Endothelial cell of umbilical vein (primary cell): ENCODE results near the gene KDM7A. TPM values are rescaled to one million over a fixed set of nuclear protein-coding genes. Genes with fewer than 3 reads are reported as not detected.

ENCODE experiments used
- BruUV-seq: library from RNA; stranded (reverse); fragments of 400-500 nt; replicated peaks from 2 replicates; lab custom pipeline; 2021; lab: Mats Ljungman, UMichigan
- CTCF ChIA-PET: fragments of 300-600, 350-600 bp; sonication (Branson Sonifier 250); formaldehyde crosslinking; loops from one replicate; lab custom pipeline; 2021; ENCODE audit warnings: antibody characterized with exemption, inconsistent platforms; lab: Charles Lee
- POLR2A ChIA-PET: fragments of 300-600, 350-600 bp; sonication (Branson Sonifier 250); formaldehyde crosslinking; loops from one replicate; lab custom pipeline; 2021; ENCODE audit warnings: antibody characterized with exemption, inconsistent platforms; lab: Charles Lee
- DNase-seq: peaks from one replicate; pipeline ENCODE4 v3.0.0-alpha.2; 2011; ENCODE audit warnings: low read depth, low spot score
- FAIRE-seq: peaks from 2 replicates; lab custom pipeline; 2011; peaks lifted over from hg19 to GRCh38; lab: Jason Lieb, UNC
- H2AFZ ChIP-seq: 2 replicates; pipeline ENCODE4 v1.6.0; 2012; ENCODE audit warnings: low read depth, low read length, control low read depth, inconsistent platforms
- H3K27ac ChIP-seq: 2 replicates; pipeline ENCODE4 v1.5.1; 2011; ENCODE audit warnings: low read depth, mild to moderate bottlenecking, control low read depth, low read length, moderate library complexity; ENCODE audit not compliant: insufficient read depth
- H3K27me3 ChIP-seq, 2 experiments: 2 replicates each; pipeline versions ENCODE4 v1.6.0 to v1.6.1; 2011; ENCODE audit warnings: low read length in 2 of 2, mixed read lengths in 1 of 2; ENCODE audit not compliant: control insufficient read depth in 2 of 2, insufficient read depth in 2 of 2
- H3K36me3 ChIP-seq, 2 experiments: 2 replicates in 1 of 2; 3 replicates in 1 of 2; pipeline ENCODE4 v1.5.1; 2011; ENCODE audit warnings: low read length in 2 of 2, mild to moderate bottlenecking in 1 of 2, moderate library complexity in 1 of 2; ENCODE audit not compliant: control insufficient read depth in 2 of 2, insufficient read depth in 2 of 2; ENCODE audit errors: extremely low read depth in 1 of 2
- H3K4me1 ChIP-seq: 3 replicates; pipeline ENCODE4 v1.5.1; 2011; ENCODE audit warnings: mild to moderate bottlenecking, low read length; ENCODE audit not compliant: control insufficient read depth, insufficient read depth; ENCODE audit errors: extremely low read depth
- H3K4me2 ChIP-seq: 2 replicates; pipeline ENCODE4 v1.6.1; 2011; ENCODE audit warnings: low read length, control low read depth, mixed read lengths; ENCODE audit not compliant: insufficient read depth
- H3K4me3 ChIP-seq, 3 experiments: fragments of 200-600 bp in 1 of 3; sonication (generic), shearing (Covaris generic) in 1 of 3; replicated peaks in 1 of 3; 2 replicates each; pipeline ENCODE4 v1.5.1; 2011 to 2016; ENCODE audit warnings: control low read depth in 3 of 3, low read length in 3 of 3, mild to moderate bottlenecking in 2 of 3, inconsistent platforms in 1 of 3, low read depth in 1 of 3, moderate library complexity in 1 of 3; ENCODE audit not compliant: insufficient read depth in 1 of 3
- H3K79me2 ChIP-seq: 2 replicates; pipeline ENCODE4 v1.6.0; 2012; ENCODE audit warnings: low read length, inconsistent platforms; ENCODE audit not compliant: control insufficient read depth, insufficient read depth
- H3K9ac ChIP-seq: replicated peaks from 2 replicates; pipeline ENCODE3; 2011; ENCODE audit warnings: low read length, control low read depth; ENCODE audit not compliant: insufficient read depth; ENCODE audit errors: extremely low read depth
- H3K9me1 ChIP-seq: replicated peaks from 3 replicates; pipeline ENCODE4 v1.6.0; 2011; ENCODE audit warnings: mild to moderate bottlenecking, low read length; ENCODE audit not compliant: control insufficient read depth, insufficient read depth; ENCODE audit errors: extremely low read depth
- H3K9me3 ChIP-seq: replicated peaks from 2 replicates; pipeline ENCODE4 v1.5.1; 2012; ENCODE audit warnings: low read length, inconsistent platforms; ENCODE audit not compliant: control insufficient read depth, insufficient read depth
- H4K20me1 ChIP-seq: replicated peaks from 2 replicates; pipeline ENCODE3; 2011; ENCODE audit warnings: mild to moderate bottlenecking, low read length; ENCODE audit not compliant: control insufficient read depth, insufficient read depth; ENCODE audit errors: extremely low read depth
- FOS ChIP-seq: IDR thresholded peaks from 2 replicates; pipeline ENCODE4 v1.6.1; 2011; ENCODE audit warnings: mild to moderate bottlenecking, low read length, moderate library complexity, borderline replicate concordance; ENCODE audit not compliant: insufficient read depth
- GATA2 ChIP-seq: IDR thresholded peaks from 2 replicates; pipeline ENCODE4 v1.7.0; 2011; ENCODE audit warnings: low read depth, mild to moderate bottlenecking, moderate library complexity, mixed read lengths, low read length; ENCODE audit not compliant: insufficient read length, insufficient read depth
- JUN ChIP-seq: IDR thresholded peaks from 2 replicates; pipeline ENCODE4 v1.6.1; 2011; ENCODE audit warnings: borderline replicate concordance, low read depth; ENCODE audit not compliant: insufficient read length, insufficient read depth
- MAX ChIP-seq: IDR thresholded peaks from 2 replicates; pipeline ENCODE4 v1.6.1; 2011; ENCODE audit not compliant: insufficient read depth, insufficient read length
- POLR2A ChIP-seq: IDR thresholded peaks from 2 replicates; pipeline ENCODE4 v1.6.1; 2012; ENCODE audit warnings: low read depth, mild to moderate bottlenecking, control low read depth, low read length
- POLR2AphosphoS5 ChIP-seq: IDR thresholded peaks from 2 replicates; pipeline ENCODE4 v1.6.1; 2012; ENCODE audit warnings: low read depth, mild to moderate bottlenecking, control low read depth, low read length, moderate library complexity; ENCODE audit not compliant: insufficient read depth
- dilution Hi-C: fragments of 300-500 bp; cut with MboI; formaldehyde crosslinking; loops from one replicate; pipeline ENCODE4 v1.15.0; 2019; ENCODE audit warnings: low sequenced_read_pairs; ENCODE audit not compliant: extremely low pct_ligation_motif_present
- intact Hi-C: fragments of 100-400 bp; cut with micrococcal nuclease; formaldehyde crosslinking; loops from one replicate; pipeline ENCODE4 v1.10.0; 2022
- polyA plus RNA-seq, 4 experiments: library from polyadenylated mRNA; depleted of rRNA in 3 of 4; stranded (reverse) in 3 of 4; unstranded in 1 of 4; fragments of >200 nt; gene quantifications; 2 replicates each; pipeline versions ENCODE4 v1.2.1 to v1.2.3, GENCODE V29; 2011 to 2012; ENCODE audit warnings: missing spikeins in 1 of 4
- total RNA-seq: library from RNA; stranded (reverse); gene quantifications from 2 replicates; pipeline ENCODE4 v1.2.3, GENCODE V29; 2021
- TF ChIP-seq, protein P1 (sequence below), 2 donors: IDR thresholded peaks; 1 replicate in 1 of 2; 2 replicates in 1 of 2; pipeline ENCODE4 v1.5.1; 2011; ENCODE audit warnings: low read length in 2 of 2, mild to moderate bottlenecking in 2 of 2, moderate library complexity in 2 of 2, control low read depth in 1 of 2, inconsistent platforms in 1 of 2, low read depth in 1 of 2; ENCODE audit not compliant: insufficient read depth in 1 of 2; ENCODE audit errors: extremely low read depth in 1 of 2

KDM7A gene
- total and polyA plus RNA-seq, 2 donors (not counting 3 experiments of a cell fraction or from before 2014, with no cell fraction given): 2.4 to 7.3 TPM

DNA sequence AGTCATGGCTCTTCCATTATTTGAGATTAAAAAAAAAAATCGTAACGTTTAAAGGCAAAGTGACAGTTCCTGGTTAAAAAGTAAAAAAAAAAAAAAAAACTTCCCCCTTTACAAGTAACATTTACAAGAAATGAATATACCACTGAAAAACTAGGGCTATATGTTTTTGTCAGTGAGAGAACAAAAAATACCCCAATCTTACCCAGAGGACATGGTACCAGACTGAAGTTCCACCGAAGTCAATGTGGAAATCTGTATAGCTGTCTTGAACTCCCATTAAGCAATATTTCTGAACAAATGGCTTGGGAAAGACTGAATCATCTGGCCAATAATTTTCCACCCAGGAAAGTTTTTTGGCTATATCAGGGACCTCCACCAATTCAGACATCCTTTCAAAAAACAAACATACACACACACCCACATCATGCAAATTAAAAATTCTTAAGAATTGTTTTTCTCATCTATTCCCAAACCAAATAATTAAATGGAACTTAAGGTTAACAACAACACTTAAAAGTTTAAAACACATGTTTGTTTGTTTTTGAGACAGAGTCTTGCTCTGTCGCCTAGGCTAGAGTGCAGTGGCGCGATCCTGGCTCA is 50.2 kb downstream of the KDM7A start:
- Histone ChIP-seq H3K4me1 (no peaks in the 10 kb centered on the region), H3K36me3 (peaks cover 0 to 3% of the 10 kb centered on the region in 2 experiments), H3K79me2 (no peaks in the 10 kb centered on the region), H4K20me1 (no peaks in the 10 kb centered on the region), H3K4me2 (no peak overlapping the region), H3K27me3 (no peaks in the 10 kb centered on the region), H3K27ac (no peak overlapping the region), H3K9me1 (no peaks in the 10 kb centered on the region), H2AFZ (no peak overlapping the region), H3K9me3 (no peaks in the 10 kb centered on the region), H3K9ac (no peak overlapping the region), H3K4me3 (no peak overlapping the region)
- CTCF ChIA-PET: no interaction called here
- dilution Hi-C loops (no loop called here), intact Hi-C loops (no loop called here)
- TF ChIP-seq GATA2 (no peak), POLR2AphosphoS5 (no peak), MAX (no peak), FOS (no peak), POLR2A (no peak), JUN (no peak)
- TF ChIP-seq, protein P1, sequence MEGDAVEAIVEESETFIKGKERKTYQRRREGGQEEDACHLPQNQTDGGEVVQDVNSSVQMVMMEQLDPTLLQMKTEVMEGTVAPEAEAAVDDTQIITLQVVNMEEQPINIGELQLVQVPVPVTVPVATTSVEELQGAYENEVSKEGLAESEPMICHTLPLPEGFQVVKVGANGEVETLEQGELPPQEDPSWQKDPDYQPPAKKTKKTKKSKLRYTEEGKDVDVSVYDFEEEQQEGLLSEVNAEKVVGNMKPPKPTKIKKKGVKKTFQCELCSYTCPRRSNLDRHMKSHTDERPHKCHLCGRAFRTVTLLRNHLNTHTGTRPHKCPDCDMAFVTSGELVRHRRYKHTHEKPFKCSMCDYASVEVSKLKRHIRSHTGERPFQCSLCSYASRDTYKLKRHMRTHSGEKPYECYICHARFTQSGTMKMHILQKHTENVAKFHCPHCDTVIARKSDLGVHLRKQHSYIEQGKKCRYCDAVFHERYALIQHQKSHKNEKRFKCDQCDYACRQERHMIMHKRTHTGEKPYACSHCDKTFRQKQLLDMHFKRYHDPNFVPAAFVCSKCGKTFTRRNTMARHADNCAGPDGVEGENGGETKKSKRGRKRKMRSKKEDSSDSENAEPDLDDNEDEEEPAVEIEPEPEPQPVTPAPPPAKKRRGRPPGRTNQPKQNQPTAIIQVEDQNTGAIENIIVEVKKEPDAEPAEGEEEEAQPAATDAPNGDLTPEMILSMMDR (IDR thresholded peaks at IDR 0.05; ENCODE audit: extremely low read depth in 1 of 2, insufficient read depth in 1 of 2, low read depth in 1 of 2, low read length in 2 of 2): no peak
- no peak for DNase-seq
- no TSS peak for BruUV-seq
- POLR2A ChIA-PET: no interaction called here
- no peak for FAIRE-seq
